Right atrium auricular region (tissue), 2 donors: Measurements from ENCODE around the gene CAPS. TPM values are rescaled to one million over a fixed set of nuclear protein-coding genes. Genes with fewer than 3 reads are reported as not detected.

Experiments
- DNase-seq: peaks from one replicate; pipeline ENCODE4 v3.0.0-alpha.2; 2019; ENCODE audit warnings: low spot score
- H3K27ac ChIP-seq, 2 donors: fragments of 200-600 bp; sonication (generic); 1 replicate in 1 of 2; 2 replicates in 1 of 2; pipeline ENCODE4 v1.5.1; 2016 to 2019
- H3K27me3 ChIP-seq, 2 donors: fragments of 200-600 bp; sonication (generic); one replicate each; pipeline versions ENCODE4 v1.5.1 to v1.6.0; 2017 to 2019
- H3K36me3 ChIP-seq: fragments of 200-600 bp; sonication (generic); one replicate; pipeline ENCODE4 v1.5.1; 2016
- H3K4me1 ChIP-seq, 2 donors: fragments of 200-600 bp; sonication (generic); one replicate each; pipeline versions ENCODE4 v1.5.1 to v1.6.0; 2017 to 2019
- H3K4me3 ChIP-seq, 2 donors: fragments of 200-600 bp; sonication (generic); 1 replicate in 1 of 2; 2 replicates in 1 of 2; pipeline ENCODE4 v1.5.1; 2017 to 2019; ENCODE audit warnings: mild to moderate bottlenecking in 1 of 2, moderate library complexity in 1 of 2
- H3K9me3 ChIP-seq, 2 donors: fragments of 200-600 bp; sonication (generic); one replicate each; pipeline ENCODE4 v1.5.1; 2019
- CTCF ChIP-seq, 2 donors: fragments of 200-600 bp; sonication (generic); IDR thresholded peaks; one replicate each; pipeline ENCODE4 v1.5.1; 2019; ENCODE audit warnings: antibody characterized with exemption in 2 of 2
- total RNA-seq, 2 donors: library from RNA; depleted of rRNA; stranded (reverse); fragments of >200 nt; gene quantifications; one replicate each; pipeline ENCODE4 v1.1.0, GENCODE V29; 2016

Gene CAPS
- total RNA-seq, 2 donors from 2014 or later = 4.5 to 7.3 TPM

- H3K27ac ChIP-seq = no peak overlapping the region
- peaks cover 32% of the 10 kb centered on the region for H3K36me3 ChIP-seq
- H3K27me3 ChIP-seq = no peaks in the 10 kb centered on the region
- TF ChIP-seq CTCF (IDR thresholded peaks at IDR 0.05) = no peak
- no peak overlapping the region for H3K4me3 ChIP-seq
- DNase-seq = no peak
- H3K9me3 ChIP-seq = no peaks in the 10 kb centered on the region
- H3K4me1 ChIP-seq = peaks cover 0 to 48% of the 10 kb centered on the region in 2 donors
These were observed 14.1 kb upstream of the CAPS start for GRCh38 chr19:5899728-5900526.

GRCh38 chr19:5900976-5901375, 13.1 kb upstream of the CAPS start:
- DNase-seq = no peak
- H3K36me3 ChIP-seq = peaks cover 22% of the 10 kb centered on the region
- H3K4me1 ChIP-seq = peaks cover 0 to 48% of the 10 kb centered on the region in 2 donors
- no peak overlapping the region for H3K27ac ChIP-seq
- no peak overlapping the region for H3K4me3 ChIP-seq
- H3K27me3 ChIP-seq = no peaks in the 10 kb centered on the region
- H3K9me3 ChIP-seq = no peaks in the 10 kb centered on the region
- TF ChIP-seq CTCF (IDR thresholded peaks at IDR 0.05) = no peak

- H3K27me3 ChIP-seq = no peaks in the 10 kb centered on the region
- H3K4me3 ChIP-seq = peak overlapping the region; percentile 98
- no peak for TF ChIP-seq CTCF (IDR thresholded peaks at IDR 0.05)
- H3K4me1 ChIP-seq = peaks cover 0 to 39% of the 10 kb centered on the region in 2 donors
- H3K36me3 ChIP-seq = peaks cover 11% of the 10 kb centered on the region
- peak overlapping the region; percentile 96 for H3K27ac ChIP-seq
- DNase-seq = no peak
- H3K9me3 ChIP-seq = no peaks in the 10 kb centered on the region
These were observed 10.9 kb upstream of the CAPS start for GRCh38 chr19:5903056-5903623.

DNA sequence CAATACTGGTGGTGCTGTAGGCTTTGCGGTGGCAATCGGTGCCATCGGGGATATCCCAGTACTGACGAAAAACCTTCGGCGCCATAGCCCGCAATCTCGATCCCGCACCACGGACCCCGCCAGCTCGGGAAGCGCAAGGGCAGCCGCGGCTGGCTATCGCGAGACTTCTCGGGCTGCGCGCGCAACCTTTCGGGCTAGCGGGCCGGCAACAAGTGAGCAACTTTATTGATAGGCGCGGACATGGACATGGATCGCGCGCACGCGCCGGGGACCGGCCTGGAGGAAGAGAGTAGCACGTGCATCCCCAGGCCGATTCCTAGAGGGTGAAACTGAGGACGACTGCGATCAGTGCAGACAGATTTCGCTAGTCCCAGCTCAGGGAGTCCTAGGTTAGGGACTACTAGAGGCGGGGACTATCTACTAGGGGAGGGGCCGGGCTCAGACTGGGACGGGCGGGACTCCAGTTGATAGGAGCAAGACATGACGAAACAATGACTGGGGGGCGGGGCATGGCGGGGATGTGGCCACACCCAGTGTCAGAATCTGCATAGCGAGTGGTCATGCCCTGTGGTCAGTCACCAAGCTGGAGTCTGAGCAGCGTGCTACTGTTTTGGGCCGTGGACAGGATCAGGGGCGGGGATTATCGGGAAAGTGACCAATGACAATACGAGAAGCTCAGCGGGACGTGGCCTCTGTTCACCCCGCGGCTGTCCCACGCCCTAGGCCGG, 10.3 kb upstream of the CAPS start, which contains the start of gene NDUFA11:
TSS of gene NDUFA11 (minus strand) at position 167 of the 728 bp plus-strand sequence. CDS start at position 85, 82 bp downstream.
- DNase-seq = peak; percentile 100
- peaks cover 11% of the 10 kb centered on the region for H3K36me3 ChIP-seq
- peaks cover 0 to 38% of the 10 kb centered on the region in 2 donors for H3K4me1 ChIP-seq
- H3K4me3 ChIP-seq = peak within 1 kb of the TSS; percentile 98
- H3K9me3 ChIP-seq = no peaks in the 10 kb centered on the region
- no peak for TF ChIP-seq CTCF (IDR thresholded peaks at IDR 0.05)
- H3K27me3 ChIP-seq = no peaks in the 10 kb centered on the region
- H3K27ac ChIP-seq = peak within 1 kb of the TSS; percentile 96

GRCh38 chr19:5904352-5905113, 9.5 kb upstream of the CAPS start, which contains the start of gene VMAC:
VMAC (plus strand) TSS chr19:5904872; CDS start chr19:5904891, 19 bp downstream.
- no peaks in the 10 kb centered on the region for H3K9me3 ChIP-seq
- DNase-seq = peak; percentile 100
- H3K36me3 ChIP-seq = peaks cover 11% of the 10 kb centered on the region
- H3K4me1 ChIP-seq = peaks cover 0 to 38% of the 10 kb centered on the region in 2 donors
- peak within 1 kb of the TSS; percentile 98 for H3K4me3 ChIP-seq
- H3K27me3 ChIP-seq = no peaks in the 10 kb centered on the region
- peak in 1 of 2 donors; percentile 11 for TF ChIP-seq CTCF (IDR thresholded peaks at IDR 0.05)
- H3K27ac ChIP-seq = peak within 1 kb of the TSS; percentile 96
